Measurements from ENCODE around the gene OXCT1. TPM values are rescaled to one million over a fixed set of nuclear protein-coding genes. Genes with fewer than 3 reads are reported as not detected.

The OXCT1 gene
- total RNA-seq, 1 experiment from 2014 or later: 20.6 TPM

- Mint-ChIP-seq H3K36me3 (no peaks in the 10 kb centered on the region), H3K27ac (no peak overlapping the region), H3K4me3 (no peak overlapping the region), H3K27me3 (ENCODE audit: low read depth) (no peaks in the 10 kb centered on the region), H3K4me1 (no peaks in the 10 kb centered on the region), H3K9me3 (no peaks in the 10 kb centered on the region)
- TF ChIP-seq STAT6 (CRISPR knock-in tag; conservative IDR thresholded peaks at IDR 0.05; ENCODE audit: low read depth) (no peak), AR (CRISPR knock-in tag; IDR thresholded peaks at IDR 0.05) (no peak), FOXP4 (CRISPR knock-in tag; IDR thresholded peaks at IDR 0.05) (no peak), IRF1 (CRISPR knock-in tag; IDR thresholded peaks at IDR 0.05) (no peak), ATF3 (CRISPR knock-in tag; conservative IDR thresholded peaks at IDR 0.05) (no peak)
- DNase-seq (ENCODE audit: low spot score): no peak
- POLR2A ChIA-PET: no interaction called here
- CTCF ChIA-PET: no interaction called here
- ATAC-seq: no peak
Observed at GRCh38 chr5:41841325-41841724, 28.9 kb downstream of the OXCT1 start.

- ChIA-PET POLR2A (no interaction called here), CTCF (no interaction called here)
- DNase-seq (ENCODE audit: low spot score) (no peak), ATAC-seq (no peak)
- Mint-ChIP-seq H3K9me3 (no peaks in the 10 kb centered on the region), H3K27me3 (ENCODE audit: low read depth) (no peaks in the 10 kb centered on the region), H3K4me1 (no peaks in the 10 kb centered on the region), H3K4me3 (no peak overlapping the region), H3K36me3 (no peaks in the 10 kb centered on the region), H3K27ac (no peak overlapping the region)
- TF ChIP-seq TCF7 (CRISPR knock-in tag; IDR thresholded peaks at IDR 0.05; ENCODE audit: low read depth): no peak
- no peak for TF ChIP-seq NFYB (CRISPR knock-in tag; conservative IDR thresholded peaks at IDR 0.05; ENCODE audit: low read depth)
- no peak for TF ChIP-seq NR1H2 (CRISPR knock-in tag; IDR thresholded peaks at IDR 0.05)
- no peak for TF ChIP-seq ZNF512 (CRISPR knock-in tag; IDR thresholded peaks at IDR 0.05; ENCODE audit: borderline replicate concordance)
- no peak for TF ChIP-seq CDX4 (CRISPR knock-in tag; IDR thresholded peaks at IDR 0.05; ENCODE audit: borderline replicate concordance)
- no peak for TF ChIP-seq IRF2 (CRISPR knock-in tag; IDR thresholded peaks at IDR 0.05; ENCODE audit: borderline replicate concordance, low read depth)
- TF ChIP-seq JUN (CRISPR knock-in tag; IDR thresholded peaks at IDR 0.05): no peak
- TF ChIP-seq ESRRA (CRISPR knock-in tag; IDR thresholded peaks at IDR 0.05; ENCODE audit: borderline replicate concordance): no peak
- no peak for TF ChIP-seq KAT7 (CRISPR knock-in tag; IDR thresholded peaks at IDR 0.05; ENCODE audit: borderline replicate concordance)
- no peak for TF ChIP-seq RELA (CRISPR knock-in tag; IDR thresholded peaks at IDR 0.05; ENCODE audit: borderline replicate concordance)
- no peak for TF ChIP-seq USF2 (CRISPR knock-in tag; IDR thresholded peaks at IDR 0.05)
- no peak for TF ChIP-seq ZNF317 (CRISPR knock-in tag; IDR thresholded peaks at IDR 0.05; ENCODE audit: borderline replicate concordance, low read depth)
- TF ChIP-seq NFE2L1 (CRISPR knock-in tag; IDR thresholded peaks at IDR 0.05): no peak
Observed at GRCh38 chr5:41840251-41840650, 30.0 kb downstream of the OXCT1 start.

All from WTC11 (cell line).